ENCODE measurements around the gene MGRN1.

Gene MGRN1

GRCh38 chr16:4660454-4661007 lies 35.9 kb downstream of the MGRN1 start:
- H3K4me3 ChIP-seq (ENCODE audit: low read length) = no peak overlapping the region
- H3K9me3 ChIP-seq (replicated peaks; ENCODE audit: low read length) = no peaks in the 10 kb centered on the region
- H3K36me3 ChIP-seq (ENCODE audit: insufficient read depth, low read length) = peaks cover 34% of the 10 kb centered on the region
- no peak overlapping the region for H3K4me2 ChIP-seq (ENCODE audit: low read length)
- H3K9ac ChIP-seq (ENCODE audit: low read depth, low read length) = no peak overlapping the region
- no peaks in the 10 kb centered on the region for H3K27me3 ChIP-seq (ENCODE audit: control insufficient read depth, insufficient read depth, low read length)
- peaks cover 9% of the 10 kb centered on the region for H3K4me1 ChIP-seq (ENCODE audit: control insufficient read depth, insufficient read depth, low read length)

DNA sequence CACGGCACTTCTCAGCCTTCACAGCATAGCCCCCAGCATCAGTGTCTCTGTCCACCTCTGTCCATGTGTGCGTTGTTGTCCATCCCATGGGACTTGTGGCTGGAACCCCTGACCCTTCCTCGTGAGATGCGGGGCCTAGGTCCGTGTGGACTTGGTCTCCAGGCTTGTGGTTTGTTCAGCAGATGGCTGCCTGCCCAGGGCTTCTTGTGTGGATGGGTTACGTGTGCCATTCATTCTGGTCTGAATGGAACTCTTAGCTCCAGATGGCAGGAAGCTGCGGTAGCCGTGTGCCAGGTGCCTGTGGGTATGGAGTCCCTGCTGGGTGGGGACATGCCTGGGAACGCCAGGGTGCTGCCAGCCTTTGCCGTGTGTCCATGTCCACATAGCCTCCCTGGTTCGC lies 37.0 kb downstream of the MGRN1 start:
- Histone ChIP-seq H3K9ac (ENCODE audit: low read depth, low read length) (no peak overlapping the region), H3K4me1 (ENCODE audit: control insufficient read depth, insufficient read depth, low read length) (peaks cover 9% of the 10 kb centered on the region), H3K9me3 (replicated peaks; ENCODE audit: low read length) (no peaks in the 10 kb centered on the region), H3K36me3 (ENCODE audit: insufficient read depth, low read length) (peaks cover 31% of the 10 kb centered on the region), H3K4me3 (ENCODE audit: low read length) (no peak overlapping the region), H3K4me2 (ENCODE audit: low read length) (no peak overlapping the region), H3K27me3 (ENCODE audit: control insufficient read depth, insufficient read depth, low read length) (no peaks in the 10 kb centered on the region)

- Histone ChIP-seq H3K9ac (ENCODE audit: low read depth, low read length) (no peak overlapping the region), H3K27me3 (ENCODE audit: control insufficient read depth, insufficient read depth, low read length) (no peaks in the 10 kb centered on the region), H3K4me3 (ENCODE audit: low read length) (no peak overlapping the region), H3K4me2 (ENCODE audit: low read length) (no peak overlapping the region), H3K4me1 (ENCODE audit: control insufficient read depth, insufficient read depth, low read length) (peaks cover 9% of the 10 kb centered on the region), H3K36me3 (ENCODE audit: insufficient read depth, low read length) (peaks cover 33% of the 10 kb centered on the region), H3K9me3 (replicated peaks; ENCODE audit: low read length) (no peaks in the 10 kb centered on the region)
These were observed 38.8 kb downstream of the MGRN1 start for GRCh38 chr16:4663465-4663776.

DNA sequence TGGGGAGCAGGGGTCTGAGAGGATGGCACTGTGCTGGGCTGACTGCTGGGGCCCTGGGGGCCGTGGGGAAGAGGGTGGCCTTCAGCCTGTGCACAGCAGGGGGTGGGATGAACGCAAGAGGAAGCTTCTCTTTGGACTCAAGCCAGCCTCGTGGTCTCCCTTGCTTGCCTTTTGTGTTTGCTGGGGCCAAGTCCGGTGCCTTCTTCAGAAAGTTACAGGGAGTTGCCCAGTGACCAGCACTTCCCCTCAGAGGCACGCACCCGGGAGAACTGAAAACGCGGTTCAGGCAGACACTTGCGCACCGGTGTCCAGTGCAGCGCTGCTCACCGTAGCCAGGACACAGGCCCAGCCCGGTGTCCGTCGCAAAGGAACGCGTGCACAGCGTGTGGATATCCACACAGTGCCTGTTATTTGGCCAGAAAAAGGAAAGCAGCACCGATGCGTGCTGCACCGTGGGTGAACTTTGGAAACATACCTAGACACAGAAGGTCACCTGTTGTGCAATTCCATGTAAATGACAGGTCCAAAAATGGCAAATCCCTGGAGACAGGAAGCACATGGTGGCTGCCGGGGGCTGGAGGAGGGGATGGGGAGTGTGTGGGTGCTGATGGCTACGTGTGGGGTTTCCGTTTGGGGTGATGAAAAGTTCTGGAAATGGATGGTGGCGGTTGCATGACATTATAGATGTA lies 39.3 kb downstream of the MGRN1 start:
- Histone ChIP-seq H3K4me1 (ENCODE audit: control insufficient read depth, insufficient read depth, low read length) (peaks cover 9% of the 10 kb centered on the region), H3K27me3 (ENCODE audit: control insufficient read depth, insufficient read depth, low read length) (no peaks in the 10 kb centered on the region), H3K4me2 (ENCODE audit: low read length) (no peak overlapping the region), H3K9me3 (replicated peaks; ENCODE audit: low read length) (no peaks in the 10 kb centered on the region), H3K4me3 (ENCODE audit: low read length) (no peak overlapping the region), H3K36me3 (ENCODE audit: insufficient read depth, low read length) (peaks cover 38% of the 10 kb centered on the region), H3K9ac (ENCODE audit: low read depth, low read length) (no peak overlapping the region)

DNA sequence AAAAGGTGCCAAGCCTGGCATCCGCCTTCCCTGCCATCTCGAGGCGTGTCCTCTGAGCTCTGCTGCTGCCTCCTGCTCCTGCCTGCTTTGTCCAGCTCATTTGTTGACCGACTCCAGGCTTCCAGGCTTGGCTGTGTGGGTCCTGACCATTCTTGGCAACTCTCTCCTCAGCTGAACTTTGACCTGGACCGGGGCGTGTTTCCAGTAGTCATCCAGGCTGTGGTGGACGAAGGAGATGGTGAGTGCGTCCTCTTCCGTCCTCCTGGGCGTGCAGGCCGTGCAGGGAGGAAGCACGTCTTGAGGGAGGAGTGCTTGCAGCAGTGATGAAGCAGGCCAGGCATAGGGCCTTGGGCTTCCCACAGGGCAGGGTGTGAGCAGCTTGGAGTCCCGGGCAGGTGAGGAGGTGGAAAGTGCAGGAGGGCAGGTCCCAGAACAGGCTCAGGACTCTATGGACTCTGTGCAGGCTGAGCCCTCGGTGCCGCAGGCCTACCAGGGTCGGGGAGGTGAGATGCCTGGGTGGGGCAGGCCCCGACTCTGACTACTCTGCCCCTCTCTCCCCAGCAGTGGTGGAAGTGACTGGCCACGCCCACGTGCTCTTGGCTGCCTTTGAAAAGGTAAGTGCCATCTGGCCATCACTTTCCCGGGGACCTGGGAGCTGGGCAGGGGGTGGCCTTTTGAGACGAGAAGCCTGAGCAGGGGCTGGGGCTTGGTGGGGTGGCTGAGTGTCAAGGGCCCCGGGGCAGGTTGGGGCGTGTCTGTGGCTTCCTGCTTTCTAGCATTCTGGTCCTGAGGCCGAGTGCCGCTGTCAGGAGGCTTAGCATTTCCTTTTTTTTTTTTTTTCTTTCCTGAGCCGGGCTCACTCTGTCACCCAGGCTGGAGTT lies 40.2 kb downstream of the MGRN1 start:
- Histone ChIP-seq H3K9me3 (replicated peaks; ENCODE audit: low read length) (no peaks in the 10 kb centered on the region), H3K4me1 (ENCODE audit: control insufficient read depth, insufficient read depth, low read length) (peaks cover 9% of the 10 kb centered on the region), H3K4me3 (ENCODE audit: low read length) (no peak overlapping the region), H3K4me2 (ENCODE audit: low read length) (no peak overlapping the region), H3K36me3 (ENCODE audit: insufficient read depth, low read length) (peaks cover 35% of the 10 kb centered on the region), H3K9ac (ENCODE audit: low read depth, low read length) (no peak overlapping the region), H3K27me3 (ENCODE audit: control insufficient read depth, insufficient read depth, low read length) (no peaks in the 10 kb centered on the region)

- H3K9ac ChIP-seq (ENCODE audit: low read depth, low read length) = no peak overlapping the region
- no peak overlapping the region for H3K4me3 ChIP-seq (ENCODE audit: low read length)
- H3K9me3 ChIP-seq (replicated peaks; ENCODE audit: low read length) = no peaks in the 10 kb centered on the region
- no peaks in the 10 kb centered on the region for H3K4me1 ChIP-seq (ENCODE audit: control insufficient read depth, insufficient read depth, low read length)
- no peak overlapping the region for H3K4me2 ChIP-seq (ENCODE audit: low read length)
- H3K27me3 ChIP-seq (ENCODE audit: control insufficient read depth, insufficient read depth, low read length) = no peaks in the 10 kb centered on the region
- peaks cover 29% of the 10 kb centered on the region for H3K36me3 ChIP-seq (ENCODE audit: insufficient read depth, low read length)
These were observed 42.0 kb downstream of the MGRN1 start for GRCh38 chr16:4666537-4667202.

DNA sequence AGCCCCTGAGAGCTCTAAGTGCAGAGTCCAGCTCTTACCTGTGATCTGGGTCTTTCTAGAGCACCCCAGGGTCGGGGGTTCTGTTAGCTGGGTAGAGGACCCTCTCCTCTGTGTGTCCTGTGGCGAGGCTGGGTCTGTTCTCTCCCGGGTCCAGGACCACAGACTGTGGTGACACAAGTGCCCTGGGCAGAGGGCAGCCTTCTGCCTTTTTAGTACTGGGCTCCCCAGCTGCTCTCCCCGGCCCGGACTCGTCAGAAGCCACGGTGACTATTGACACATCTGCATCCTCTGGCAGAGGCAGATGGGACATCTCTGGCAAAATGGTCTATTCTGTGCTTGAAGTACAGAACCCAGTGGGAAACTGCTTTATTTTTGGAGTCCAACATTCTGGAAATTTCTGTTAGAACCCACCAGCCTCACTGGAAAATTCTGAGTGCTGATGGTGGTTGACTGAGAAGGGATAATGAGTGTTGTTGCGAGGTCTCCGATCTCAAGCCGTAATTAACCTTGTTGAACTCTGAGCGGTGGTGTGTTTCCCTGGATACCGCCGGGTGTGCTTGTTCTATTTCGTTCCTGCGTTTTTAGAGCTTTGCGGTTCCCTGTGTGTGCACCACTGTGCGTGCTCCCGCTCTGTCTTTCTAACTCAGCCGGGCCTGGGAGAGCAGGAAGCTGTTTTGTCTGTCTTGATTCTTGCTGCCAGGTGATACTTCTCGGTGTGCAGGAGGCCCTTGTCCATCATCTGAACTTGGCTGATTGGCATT lies 42.8 kb downstream of the MGRN1 start:
- Histone ChIP-seq H3K9me3 (replicated peaks; ENCODE audit: low read length) (no peaks in the 10 kb centered on the region), H3K4me3 (ENCODE audit: low read length) (no peak overlapping the region), H3K4me1 (ENCODE audit: control insufficient read depth, insufficient read depth, low read length) (no peaks in the 10 kb centered on the region), H3K4me2 (ENCODE audit: low read length) (no peak overlapping the region), H3K36me3 (ENCODE audit: insufficient read depth, low read length) (peaks cover 29% of the 10 kb centered on the region), H3K27me3 (ENCODE audit: control insufficient read depth, insufficient read depth, low read length) (no peaks in the 10 kb centered on the region), H3K9ac (ENCODE audit: low read depth, low read length) (no peak overlapping the region)

- Histone ChIP-seq H3K27me3 (ENCODE audit: control insufficient read depth, insufficient read depth, low read length) (no peaks in the 10 kb centered on the region), H3K36me3 (ENCODE audit: insufficient read depth, low read length) (peaks cover 34% of the 10 kb centered on the region), H3K4me2 (ENCODE audit: low read length) (no peak overlapping the region), H3K9me3 (replicated peaks; ENCODE audit: low read length) (no peaks in the 10 kb centered on the region), H3K4me3 (ENCODE audit: low read length) (no peak overlapping the region), H3K9ac (ENCODE audit: low read depth, low read length) (no peak overlapping the region), H3K4me1 (ENCODE audit: control insufficient read depth, insufficient read depth, low read length) (no peaks in the 10 kb centered on the region)
These were observed 43.8 kb downstream of the MGRN1 start for GRCh38 chr16:4668313-4668960.

- Histone ChIP-seq H3K4me2 (ENCODE audit: low read length) (no peak overlapping the region), H3K36me3 (ENCODE audit: insufficient read depth, low read length) (peaks cover 34% of the 10 kb centered on the region), H3K9ac (ENCODE audit: low read depth, low read length) (no peak overlapping the region), H3K9me3 (replicated peaks; ENCODE audit: low read length) (no peaks in the 10 kb centered on the region), H3K4me3 (ENCODE audit: low read length) (no peak overlapping the region), H3K27me3 (ENCODE audit: control insufficient read depth, insufficient read depth, low read length) (no peaks in the 10 kb centered on the region), H3K4me1 (ENCODE audit: control insufficient read depth, insufficient read depth, low read length) (no peaks in the 10 kb centered on the region)
These were observed 48.9 kb downstream of the MGRN1 start for GRCh38 chr16:4673387-4674046.

- H3K4me3 ChIP-seq (ENCODE audit: low read length) = no peak overlapping the region
- H3K4me1 ChIP-seq (ENCODE audit: control insufficient read depth, insufficient read depth, low read length) = no peaks in the 10 kb centered on the region
- H3K9me3 ChIP-seq (replicated peaks; ENCODE audit: low read length) = no peaks in the 10 kb centered on the region
- H3K4me2 ChIP-seq (ENCODE audit: low read length) = no peak overlapping the region
- H3K9ac ChIP-seq (ENCODE audit: low read depth, low read length) = no peak overlapping the region
- no peaks in the 10 kb centered on the region for H3K27me3 ChIP-seq (ENCODE audit: control insufficient read depth, insufficient read depth, low read length)
- H3K36me3 ChIP-seq (ENCODE audit: insufficient read depth, low read length) = peaks cover 29% of the 10 kb centered on the region
These were observed 50.4 kb downstream of the MGRN1 start for GRCh38 chr16:4674926-4675530.
